HG02943 (cell line): ENCODE results near the gene CRYBB2.
"Not testable (repeated sequence)": the region's sequence is repeated elsewhere in the genome, so short reads cannot be mapped to it uniquely, and the experiment has no call there.

ENCODE experiments used
- ATAC-seq: cut with Tn5 transposase; IDR thresholded peaks from one replicate; pipeline ENCODE4 v1.9.1; 2021; ENCODE audit warnings: mild to moderate bottlenecking, low read depth, moderate library complexity; ENCODE audit not compliant: unreplicated experiment

The CRYBB2 gene

GRCh38 chr22:25197340-25197739 is 22.1 kb upstream of the CRYBB2 start:
- no peak for ATAC-seq

- ATAC-seq = no peak
Measured at GRCh38 chr22:25199731-25200520, 19.5 kb upstream of the CRYBB2 start, which contains the start of gene CRYBB3. CRYBB3 (plus strand) TSS chr22:25199858; CDS start chr22:25201397, 1,539 bp downstream.

GRCh38 chr22:25200967-25201366 is 18.5 kb upstream of the CRYBB2 start:
- no peak for ATAC-seq

GRCh38 chr22:25201557-25202273 is 17.7 kb upstream of the CRYBB2 start:
- ATAC-seq = no peak

- no peak for ATAC-seq
Measured at GRCh38 chr22:25202290-25202921, 17.0 kb upstream of the CRYBB2 start.

GRCh38 chr22:25203082-25203481 is 16.4 kb upstream of the CRYBB2 start:
- no peak for ATAC-seq

- not testable (repeated sequence) for ATAC-seq
Measured at GRCh38 chr22:25204547-25204946, 14.9 kb upstream of the CRYBB2 start.

GRCh38 chr22:25205847-25206246 is 13.6 kb upstream of the CRYBB2 start:
- ATAC-seq = no peak

- ATAC-seq = no peak
Measured at GRCh38 chr22:25206998-25207397, 12.4 kb upstream of the CRYBB2 start.

- ATAC-seq = no peak
Measured at GRCh38 chr22:25207553-25208157, 11.8 kb upstream of the CRYBB2 start.

- ATAC-seq = no peak
Measured at GRCh38 chr22:25208328-25208727, 11.1 kb upstream of the CRYBB2 start.

- no peak for ATAC-seq
Measured at GRCh38 chr22:25208743-25209505, 10.5 kb upstream of the CRYBB2 start.

- ATAC-seq = no peak
Measured at GRCh38 chr22:25210793-25211192, 8.6 kb upstream of the CRYBB2 start.

- ATAC-seq = no peak
Measured at GRCh38 chr22:25212337-25212736, 7.1 kb upstream of the CRYBB2 start.

GRCh38 chr22:25213221-25213620 is 6.2 kb upstream of the CRYBB2 start:
- no peak for ATAC-seq

- no peak for ATAC-seq
Measured at GRCh38 chr22:25216230-25216629, 3.2 kb upstream of the CRYBB2 start.

- ATAC-seq = no peak
Measured at GRCh38 chr22:25219948-25220442, 556 bp downstream of the CRYBB2 start.

- no peak for ATAC-seq
Measured at GRCh38 chr22:25221790-25222189, 2.4 kb downstream of the CRYBB2 start.

GRCh38 chr22:25223269-25223850 is 3.9 kb downstream of the CRYBB2 start:
- ATAC-seq = no peak

GRCh38 chr22:25228822-25229221 is 9.4 kb downstream of the CRYBB2 start:
- ATAC-seq = no peak
